Activated naive CD4-positive, alpha-beta T cell treated with anti-CD3 and anti-CD28 coated beads, Interleukin-2, amount 50 U/mL, for 16 hours (primary cell): ENCODE measurements around the gene ZMYND11.
"Not testable (repeated sequence)": the region's sequence is repeated elsewhere in the genome, so short reads cannot be mapped to it uniquely, and the experiment has no call there.

Experiments
- DNase-seq: peaks from one replicate; pipeline ENCODE4 v3.0.0-alpha.2; 2020

The ZMYND11 gene

DNA sequence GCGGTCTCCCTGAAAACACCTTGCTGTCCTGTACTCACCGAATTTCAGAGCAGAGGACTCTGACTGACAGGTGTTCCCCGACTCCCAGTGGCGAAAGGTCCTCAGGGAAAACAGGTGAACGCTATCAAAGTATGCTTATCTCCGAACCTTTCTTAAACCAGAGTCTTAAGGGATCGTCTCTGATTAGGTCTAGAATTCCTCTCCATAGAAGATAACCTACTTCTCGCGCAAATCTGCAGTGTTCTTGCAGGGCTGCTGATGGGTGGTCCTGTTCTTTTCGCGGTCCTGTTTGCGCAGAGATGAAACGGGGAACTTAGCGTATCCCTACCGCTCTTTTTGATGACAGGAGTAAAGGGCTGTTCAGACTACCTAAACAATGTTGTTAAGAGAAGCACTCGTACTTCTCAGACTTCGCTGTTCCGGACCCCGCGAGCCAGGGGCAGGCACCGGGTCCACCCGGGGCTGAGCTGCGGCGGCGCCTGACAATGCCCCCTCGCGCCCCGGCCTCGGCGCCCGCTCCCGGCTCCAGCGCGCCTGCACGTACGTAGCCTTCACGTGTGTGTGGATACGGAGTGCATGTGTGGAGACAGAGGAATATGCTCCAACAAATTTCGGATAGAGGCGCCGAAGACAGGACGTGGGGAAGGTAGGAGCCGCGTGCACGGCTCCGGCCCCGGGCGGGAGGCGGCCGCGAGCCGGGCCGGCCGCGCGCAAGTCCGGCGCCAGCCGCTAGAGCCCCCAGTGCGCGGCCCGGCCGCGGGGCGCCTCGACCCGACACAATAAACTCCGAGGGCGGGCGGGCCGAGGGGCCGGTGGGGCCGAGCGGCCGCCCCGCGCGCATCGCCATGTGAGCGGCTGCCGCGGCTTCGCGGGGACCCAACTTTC lies 766 bp upstream of the ZMYND11 start:
- peak; percentile 44 for DNase-seq

DNA sequence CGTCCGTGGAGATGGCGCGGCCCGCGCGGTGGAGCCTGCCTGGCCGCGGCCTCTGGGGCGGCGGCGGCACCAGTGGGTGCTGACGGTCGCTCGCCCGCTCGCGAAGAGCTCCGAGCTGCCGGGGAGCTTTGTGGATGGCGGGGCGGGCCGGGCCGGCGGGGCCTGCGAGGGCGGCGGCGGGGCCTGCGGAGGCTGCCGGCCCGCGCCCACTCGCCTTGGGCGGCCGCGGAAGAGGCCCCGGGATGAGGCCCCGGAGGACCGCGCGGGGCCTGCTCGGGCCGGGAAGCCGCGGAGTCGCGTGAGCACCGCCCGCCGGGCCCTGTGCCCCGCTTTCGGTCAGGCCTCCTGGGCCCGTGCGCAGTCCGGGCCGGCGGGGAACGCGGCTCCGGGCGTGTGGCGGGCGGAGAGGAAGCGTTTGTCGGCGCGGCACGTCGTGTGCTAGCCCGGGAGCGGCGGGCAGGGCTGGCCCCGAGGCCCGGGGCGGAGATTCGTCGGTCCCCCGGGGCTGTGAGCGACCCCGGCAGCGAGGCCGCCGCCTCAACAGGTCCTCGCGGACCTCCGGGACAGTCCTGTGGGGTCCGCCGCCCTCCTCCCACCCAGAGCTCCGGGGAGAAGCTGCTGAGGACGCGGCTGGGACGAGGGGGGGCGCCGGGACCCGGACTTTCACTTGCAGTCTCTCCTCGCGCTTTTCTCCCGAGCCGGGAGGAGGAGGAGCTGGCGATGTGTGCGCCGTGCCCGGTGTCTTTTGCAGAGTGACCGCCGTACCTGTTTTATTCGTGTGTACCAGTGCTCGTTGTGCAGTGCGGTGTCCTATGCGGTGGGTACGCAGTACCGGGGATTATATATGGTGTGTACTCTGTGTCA lies 578 bp downstream of the ZMYND11 start:
- peak; percentile 67 for DNase-seq

DNA sequence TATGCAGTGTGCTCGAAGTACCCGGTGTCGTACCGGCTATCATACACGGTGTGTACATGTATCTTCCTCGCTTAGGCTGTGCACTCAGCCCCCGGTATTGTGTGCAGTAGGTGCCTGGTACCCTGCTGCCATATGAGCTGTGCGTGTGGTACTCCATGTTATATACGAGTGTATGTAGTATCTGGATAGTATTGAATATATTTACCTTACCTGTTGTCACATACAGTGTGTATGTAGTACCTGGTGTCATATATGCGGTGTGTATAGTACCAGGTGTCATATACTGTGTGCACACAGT lies 1.2 kb downstream of the ZMYND11 start:
- no peak for DNase-seq

DNA sequence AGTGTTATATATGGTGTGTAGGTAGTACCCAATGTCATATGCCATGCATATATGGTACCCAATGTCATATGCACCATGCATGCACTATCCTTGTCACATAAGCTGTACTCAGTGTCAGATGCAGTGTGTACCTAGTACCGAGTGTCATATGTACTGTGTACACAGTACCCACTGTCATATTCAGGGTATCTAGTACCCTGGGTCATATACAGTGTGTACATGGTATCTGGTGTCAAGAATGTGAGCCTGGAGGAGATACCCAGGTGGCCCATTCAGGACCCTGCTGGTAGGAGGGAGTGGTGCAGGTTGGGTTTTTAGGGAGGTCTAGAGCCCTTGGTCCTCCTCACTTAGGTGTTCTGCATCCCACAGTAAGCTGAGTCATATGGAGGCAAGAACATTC lies 1.8 kb downstream of the ZMYND11 start:
- peak; percentile 58 for DNase-seq

DNA sequence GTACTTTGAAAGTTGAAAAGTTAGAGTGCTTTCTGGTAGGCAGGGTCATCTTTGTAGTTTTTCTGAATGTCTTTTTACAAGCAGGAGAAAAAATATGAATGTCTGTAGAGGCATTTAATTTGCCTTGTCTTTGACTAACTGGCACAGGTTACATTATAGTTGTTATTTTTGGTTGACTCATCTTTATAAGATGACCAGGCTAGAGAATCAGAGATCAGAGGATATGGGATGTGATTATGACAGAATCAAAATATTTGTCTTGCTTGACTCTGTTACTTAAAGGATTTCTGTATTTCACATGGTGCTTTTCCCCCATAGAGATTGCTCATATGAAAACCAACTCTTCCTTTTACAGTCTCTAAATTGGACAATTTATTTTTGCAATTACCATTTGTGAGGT lies 2.4 kb downstream of the ZMYND11 start:
- no peak for DNase-seq

DNA sequence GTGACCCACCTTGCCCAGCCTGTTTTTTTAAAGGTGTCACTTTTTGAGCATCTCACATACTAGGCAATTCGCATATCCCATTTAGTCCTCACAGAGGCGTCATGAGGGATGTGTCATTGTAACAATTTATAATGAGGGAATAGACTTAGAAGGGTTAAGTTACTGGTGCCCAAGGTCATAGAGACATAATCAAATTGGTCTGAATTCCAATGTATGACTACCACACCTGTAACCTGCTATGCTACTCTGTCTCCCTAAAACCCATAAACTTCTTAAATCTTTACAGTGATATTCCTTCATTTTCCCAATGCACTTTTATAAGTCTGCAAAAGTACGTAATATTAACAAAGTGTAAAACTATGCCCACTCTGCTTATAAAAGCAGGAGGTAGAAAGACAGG lies 7.1 kb downstream of the ZMYND11 start:
- DNase-seq, result no peak

DNA sequence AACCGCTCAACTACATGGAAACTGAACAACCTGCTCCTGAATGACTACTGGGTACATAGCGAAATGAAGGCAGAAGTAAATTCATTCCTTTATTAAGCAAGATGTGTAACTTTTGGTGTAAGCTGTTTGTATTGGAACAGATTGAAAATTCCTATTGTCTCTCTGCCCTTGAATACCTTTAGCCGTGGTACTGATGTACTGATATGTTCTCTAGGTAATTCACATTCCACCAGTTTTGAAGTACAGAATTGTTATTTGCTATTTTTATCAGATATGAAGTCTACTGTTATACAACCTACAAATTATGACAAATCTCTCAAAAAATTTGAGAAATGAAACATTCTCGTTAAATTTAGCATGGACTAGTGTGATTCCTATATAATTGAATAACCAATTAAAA lies 17.7 kb downstream of the ZMYND11 start:
- DNase-seq, result no peak

DNA sequence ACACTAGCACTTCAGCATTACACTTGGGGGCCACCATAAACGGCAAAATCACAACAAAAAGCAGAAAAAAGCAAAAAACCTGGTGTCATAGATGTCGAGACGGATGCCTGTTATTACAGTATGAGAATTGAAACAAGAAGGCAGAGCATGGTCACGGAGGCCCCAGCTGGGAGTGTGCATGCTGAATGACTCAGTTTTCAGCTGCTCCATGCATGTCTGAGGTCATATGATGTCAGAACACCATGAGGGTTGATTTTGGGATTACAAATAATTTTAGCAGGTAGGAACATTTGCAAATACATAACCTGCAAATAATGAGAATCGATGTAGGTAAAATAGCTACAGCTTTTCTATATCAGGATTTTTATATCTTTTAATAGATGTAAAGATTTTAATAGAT lies 19.1 kb downstream of the ZMYND11 start:
- no peak for DNase-seq

DNA sequence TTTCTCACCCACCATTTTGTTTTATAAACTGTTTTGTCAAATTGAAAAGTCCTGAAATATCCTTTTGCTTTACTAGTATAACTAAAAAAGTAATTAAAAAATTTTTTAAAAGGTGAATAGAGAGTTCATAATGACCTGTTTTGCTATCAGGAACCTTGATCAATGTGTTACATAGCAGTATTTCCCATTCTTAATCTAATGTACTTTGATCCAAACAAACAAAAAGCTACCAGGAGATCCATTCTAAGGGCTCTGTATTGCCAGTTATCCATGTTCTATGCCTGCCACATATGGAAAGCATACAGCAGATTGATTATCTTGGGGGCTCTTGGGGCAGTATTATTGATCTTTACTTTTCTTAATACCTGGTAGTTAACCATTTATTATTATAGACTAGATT lies 32.1 kb downstream of the ZMYND11 start:
- DNase-seq, result no peak

DNA sequence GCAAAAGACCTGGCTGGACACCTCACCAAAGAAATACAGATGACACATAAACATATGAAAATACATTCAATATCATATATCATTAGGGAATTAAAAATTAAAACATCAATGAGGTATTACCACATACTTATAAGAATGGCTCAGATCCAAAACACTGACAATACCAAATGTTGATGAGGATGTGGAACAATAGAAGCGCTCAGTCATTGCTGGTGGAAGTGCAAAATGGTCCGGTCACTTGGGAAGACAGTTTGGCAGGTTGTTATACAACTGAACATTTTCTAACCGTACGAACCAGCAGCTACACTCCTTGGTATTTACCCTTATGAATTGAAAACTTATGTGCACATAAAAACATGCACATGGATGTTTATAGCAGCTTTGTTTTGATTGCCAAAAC lies 38.5 kb downstream of the ZMYND11 start:
- no peak for DNase-seq

DNA sequence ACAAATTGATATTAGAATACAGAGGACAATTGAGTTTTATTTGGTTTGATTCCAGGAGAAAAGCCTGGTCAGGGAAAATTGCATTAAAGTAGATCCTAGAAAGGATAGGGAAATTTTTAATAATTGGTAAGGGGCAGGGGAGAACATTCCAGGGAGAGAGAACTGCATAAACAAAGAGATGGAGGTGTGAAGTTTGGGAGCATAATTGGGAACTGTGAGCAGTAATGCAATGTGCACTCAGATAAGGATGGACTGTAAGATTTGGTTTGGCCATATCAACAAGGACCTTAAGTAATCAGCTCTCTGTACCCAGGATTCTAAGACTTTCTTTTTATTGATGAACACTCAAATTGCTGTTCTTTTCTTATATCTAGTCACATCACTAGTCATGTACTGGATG lies 41.4 kb downstream of the ZMYND11 start:
- DNase-seq, result no peak

DNA sequence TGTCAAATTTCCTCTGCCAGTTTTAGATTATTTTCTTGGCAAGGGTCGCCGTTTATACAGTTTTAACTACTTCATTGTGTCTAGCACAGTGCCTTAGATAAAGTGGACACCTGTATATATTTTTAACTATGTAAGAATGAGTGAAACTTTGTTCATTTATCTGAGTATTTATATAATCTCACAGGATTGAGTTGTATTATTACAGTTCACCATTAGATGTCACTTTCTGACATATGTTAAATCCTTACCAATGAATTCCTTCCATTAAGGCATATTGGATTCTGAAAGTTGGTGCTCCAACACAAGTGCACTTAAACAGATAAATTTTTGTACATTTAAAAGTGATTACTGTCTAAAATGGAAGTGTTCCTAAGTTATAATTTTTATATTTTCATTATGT lies 43.0 kb downstream of the ZMYND11 start:
- DNase-seq, result no peak

DNA sequence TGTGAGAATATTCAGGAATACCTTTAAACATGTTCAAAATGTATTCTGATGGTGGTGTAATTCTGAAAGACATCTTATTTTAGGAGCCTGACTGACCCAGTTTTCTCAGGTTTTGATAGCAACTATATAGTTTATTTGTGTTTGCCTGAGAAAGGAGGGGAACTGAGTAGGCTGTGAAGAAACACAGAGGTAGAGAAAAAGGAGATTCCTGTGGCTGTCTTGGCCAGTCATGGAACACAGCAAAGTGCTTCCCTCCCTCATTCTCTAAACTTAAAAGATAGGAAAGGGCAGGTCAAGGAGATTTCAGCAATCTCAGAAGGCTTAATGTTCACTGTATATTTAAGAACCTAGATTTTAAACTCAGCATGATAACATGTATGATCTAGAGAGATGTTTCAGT lies 43.5 kb downstream of the ZMYND11 start:
- no peak for DNase-seq

DNA sequence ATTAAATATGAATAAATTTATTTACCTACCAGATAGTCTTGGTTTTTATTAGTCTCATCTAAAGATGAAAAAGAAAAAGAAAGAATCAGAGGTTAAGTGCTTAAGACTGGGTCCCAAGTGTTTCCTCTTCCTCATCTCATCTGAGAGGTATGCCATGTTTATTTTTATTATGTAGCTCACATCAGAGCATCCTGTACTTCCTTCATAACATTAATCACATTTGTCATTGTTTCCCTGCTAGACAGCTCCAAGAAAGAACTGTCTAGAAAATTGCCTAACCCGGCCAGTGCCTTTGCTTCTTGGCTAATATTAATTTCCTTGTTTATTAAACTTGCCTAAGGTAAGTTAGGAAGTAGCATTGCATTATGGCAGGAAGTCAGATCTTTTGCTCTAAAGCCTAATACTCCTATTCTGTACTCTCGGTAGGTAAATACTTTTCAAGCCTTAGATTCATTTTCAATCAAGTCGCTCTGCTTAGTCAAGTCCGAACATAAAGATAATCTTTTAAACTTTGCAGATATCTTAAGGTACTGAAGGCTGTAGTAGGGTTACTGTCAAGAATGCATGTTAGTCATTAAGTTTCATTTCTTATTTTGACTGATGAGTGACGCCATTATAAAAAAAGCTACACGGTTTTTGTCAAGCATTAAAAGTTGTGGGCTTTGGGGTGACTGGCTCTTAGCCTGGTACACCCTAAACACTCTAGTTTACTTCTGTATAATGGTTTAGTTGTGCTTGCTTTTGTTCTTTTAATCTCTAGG lies 47.4 kb downstream of the ZMYND11 start:
- no peak for DNase-seq

DNA sequence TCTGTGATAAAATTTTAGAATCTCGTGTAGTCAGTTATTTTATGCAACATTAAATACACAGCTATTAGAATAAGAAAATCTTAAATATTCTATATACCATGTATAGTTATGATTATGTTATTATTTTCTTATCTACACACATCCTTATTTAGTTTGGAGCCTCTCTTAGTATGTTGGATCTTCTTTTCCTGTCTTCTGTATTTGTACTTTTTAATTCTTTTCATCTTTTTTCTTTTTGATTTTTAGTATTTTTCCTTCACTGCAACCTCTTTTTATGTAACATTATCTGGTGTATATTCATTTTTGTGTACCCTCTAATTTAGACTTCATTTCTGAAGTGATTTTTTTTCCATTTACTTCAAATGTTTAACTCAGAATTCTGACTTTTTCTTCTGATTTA lies 48.9 kb downstream of the ZMYND11 start:
- DNase-seq, result no peak

DNA sequence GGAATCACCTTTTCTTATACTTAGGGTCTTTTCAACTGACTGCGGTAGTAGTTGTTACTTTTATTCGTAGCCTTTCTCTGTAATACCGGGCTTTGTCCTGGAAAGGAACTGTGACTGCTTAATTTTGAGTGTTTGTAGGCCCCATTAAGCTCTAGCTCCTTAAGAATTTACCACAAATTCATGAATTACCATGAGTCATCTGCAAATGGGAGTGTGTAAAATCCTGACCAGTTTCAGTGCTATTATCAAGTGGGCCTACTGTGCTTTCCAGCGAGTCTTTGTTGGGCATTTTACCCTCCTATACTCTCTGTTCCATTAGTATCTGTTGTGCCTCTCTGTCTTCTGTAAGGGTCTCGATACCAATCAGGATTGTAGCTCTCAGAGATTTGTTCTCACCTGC lies 49.7 kb downstream of the ZMYND11 start:
- DNase-seq, result no peak

DNA sequence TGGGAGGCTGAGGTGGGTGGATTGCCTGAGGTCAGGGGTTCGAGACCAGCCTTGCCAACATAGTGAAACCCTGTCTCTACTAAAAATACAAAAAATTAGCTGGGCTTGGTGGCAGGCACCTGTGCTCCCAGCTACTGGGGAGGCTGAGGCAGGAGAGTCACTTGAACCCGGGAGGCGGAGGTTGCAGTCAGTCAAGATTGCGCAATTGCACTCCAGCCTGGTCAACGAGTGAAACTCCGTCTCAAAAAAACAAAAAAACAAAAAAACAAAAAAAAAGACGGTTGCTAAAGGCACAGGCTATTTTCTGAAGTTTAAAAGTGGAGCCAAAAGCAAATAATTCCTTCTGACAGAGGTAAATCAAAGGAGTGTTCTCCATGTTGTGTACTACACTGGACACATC lies 50.3 kb downstream of the ZMYND11 start:
- not testable (repeated sequence) for DNase-seq

DNA sequence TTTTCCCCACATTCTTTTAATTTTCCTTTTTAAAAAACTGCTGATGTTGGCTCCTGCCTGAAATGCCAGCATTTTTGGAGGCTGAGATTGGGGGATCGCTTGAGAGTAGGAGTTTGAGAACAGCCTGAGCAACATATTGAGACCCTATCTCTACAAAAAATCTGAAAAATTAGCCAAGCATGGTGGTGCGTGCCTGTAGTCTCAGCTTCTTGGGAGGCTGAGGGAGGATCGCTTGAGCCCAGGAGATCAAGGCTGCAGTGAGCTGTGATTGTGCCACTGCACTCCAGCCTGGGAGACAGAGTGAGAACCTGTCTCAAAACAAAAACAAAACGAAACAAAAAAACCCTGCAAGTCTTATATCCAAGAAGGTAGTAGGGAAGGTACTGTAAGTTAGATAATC lies 51.7 kb downstream of the ZMYND11 start:
- DNase-seq, result no peak

DNA sequence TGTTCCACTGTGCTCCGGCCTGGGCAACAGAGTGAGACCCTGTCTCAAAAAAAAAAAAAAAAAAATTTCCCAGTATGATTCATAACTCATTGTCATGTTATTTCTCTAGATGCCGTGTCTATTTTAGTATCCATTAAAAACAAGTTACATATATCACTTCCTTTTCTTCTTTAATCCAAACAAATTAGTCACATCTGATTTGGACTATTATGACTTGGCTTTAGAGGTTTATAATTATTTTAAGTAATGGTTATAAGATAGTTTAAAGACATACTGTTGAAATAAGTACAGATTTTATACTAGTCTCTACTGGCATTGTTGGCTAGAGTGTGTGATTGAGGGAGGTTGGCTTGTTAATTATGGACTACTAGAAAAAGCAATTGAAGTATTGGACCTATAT lies 53.3 kb downstream of the ZMYND11 start:
- no peak for DNase-seq

DNA sequence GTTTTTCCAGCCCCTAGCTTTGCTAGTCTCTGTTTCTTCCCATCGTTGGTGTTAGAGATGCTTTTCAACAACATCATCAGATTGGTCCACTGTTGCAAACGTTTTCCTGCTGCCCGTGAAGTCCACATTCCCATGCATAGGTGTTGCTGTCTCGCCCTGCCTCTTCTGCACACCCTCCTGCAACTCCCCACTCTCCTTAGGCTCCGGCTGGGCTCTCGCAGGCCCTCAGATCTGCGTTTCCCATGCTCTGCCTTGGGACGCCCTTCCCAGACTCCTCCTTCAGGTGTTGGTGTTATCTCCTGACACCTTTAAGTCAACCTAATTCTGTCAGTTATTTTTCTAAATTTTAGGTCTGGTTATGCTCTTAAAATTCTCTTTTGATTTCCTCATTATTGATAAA lies 55.0 kb downstream of the ZMYND11 start:
- no peak for DNase-seq

DNA sequence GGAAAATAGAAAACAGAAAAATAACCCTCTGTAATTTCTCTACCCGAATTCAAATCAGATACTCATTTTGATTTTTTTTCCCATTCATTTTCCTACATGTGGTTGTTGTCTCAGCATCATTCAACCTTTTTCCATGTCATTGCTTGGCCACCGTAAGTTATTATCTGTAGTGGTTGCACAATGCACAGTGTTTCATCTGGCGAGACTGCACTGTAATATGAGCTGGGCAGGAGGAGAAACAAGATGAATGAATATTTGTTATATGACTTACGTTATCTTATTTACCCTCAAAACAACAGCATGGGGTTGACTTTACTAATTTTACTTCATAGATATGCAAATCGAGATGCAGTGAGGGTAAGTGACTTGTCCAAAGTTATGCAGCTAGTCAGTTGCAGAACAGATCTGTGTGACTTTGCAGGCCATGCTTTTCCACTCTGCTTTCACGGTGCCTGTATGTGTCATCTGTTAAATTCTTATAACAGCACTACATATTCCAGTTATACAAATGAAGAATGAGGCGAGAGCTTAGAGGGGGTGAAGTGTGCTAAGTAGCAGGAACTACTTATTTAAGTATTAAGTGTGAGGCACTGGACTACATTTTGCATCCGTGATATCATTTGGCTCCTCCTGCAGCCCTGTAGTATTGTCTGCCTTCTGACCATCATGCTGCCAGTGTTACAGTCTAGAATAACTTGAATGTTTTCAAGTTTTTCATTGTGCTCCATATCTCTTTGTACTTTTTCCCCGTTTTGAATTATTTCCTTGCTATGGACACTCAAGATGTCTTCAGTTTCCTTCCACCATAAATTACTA lies 56.7 kb downstream of the ZMYND11 start:
- DNase-seq, result no peak

DNA sequence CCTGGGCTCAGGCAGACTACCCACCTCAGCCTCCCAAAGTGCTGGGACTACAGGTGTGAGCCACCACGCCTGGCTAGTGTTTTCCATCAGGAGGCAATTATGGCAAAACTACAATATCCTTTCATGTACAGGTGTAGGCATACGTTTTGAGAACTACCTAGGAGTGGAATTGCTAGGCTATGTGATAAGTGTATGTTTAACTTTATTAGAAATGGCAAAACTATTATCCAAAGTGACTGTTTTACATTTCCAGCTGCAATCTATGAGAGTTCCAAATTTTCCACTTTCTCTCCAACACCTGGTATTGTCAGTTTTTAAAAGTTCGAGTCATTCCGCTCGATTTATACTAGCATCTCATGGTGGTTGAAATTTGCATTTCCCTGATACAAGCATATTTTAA lies 59.0 kb downstream of the ZMYND11 start:
- DNase-seq, result no peak

DNA sequence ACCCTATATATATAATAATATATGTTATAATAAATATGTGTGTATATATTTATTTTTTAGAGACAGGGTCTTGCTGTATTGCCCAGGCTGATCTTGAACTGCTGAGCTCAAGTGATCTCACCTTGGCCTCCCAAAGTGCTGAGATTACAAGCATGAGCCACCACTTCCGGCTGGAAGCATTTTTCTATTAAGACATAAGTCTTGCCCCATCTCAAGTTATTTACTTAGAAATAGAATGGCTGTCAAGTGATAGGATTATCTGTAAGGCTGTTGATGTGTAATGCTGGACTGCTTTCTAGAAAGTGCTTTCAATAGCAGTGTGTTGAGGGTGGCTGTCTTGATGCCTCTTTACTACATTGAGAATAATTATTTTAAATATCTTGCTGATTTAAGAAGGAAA lies 65.2 kb downstream of the ZMYND11 start:
- no peak for DNase-seq
